Trophoblast cell (in vitro differentiated cells and primary cell): Measurements from ENCODE around the gene CDH1.
"Not testable (repeated sequence)": the region's sequence is repeated elsewhere in the genome, so short reads cannot be mapped to it uniquely, and the experiment has no call there.

Source experiments
- DNase-seq, 2 donors: peaks; one replicate each; pipeline ENCODE4 v3.0.0-alpha.2; 2016
- H2AFZ ChIP-seq: 2 replicates; pipeline ENCODE4 v1.6.1; 2013; ENCODE audit warnings: low read length, moderate library complexity, mild to moderate bottlenecking; ENCODE audit not compliant: insufficient read depth, poor library complexity
- H2AK5ac ChIP-seq: 2 replicates; pipeline ENCODE4 v1.6.1; 2013; ENCODE audit warnings: mild to moderate bottlenecking, low read length
- H2BK120ac ChIP-seq: 2 replicates; pipeline ENCODE4 v1.6.1; 2013; ENCODE audit warnings: low read length, mild to moderate bottlenecking, moderate library complexity; ENCODE audit not compliant: insufficient read depth, poor library complexity
- H2BK12ac ChIP-seq: 2 replicates; pipeline ENCODE4 v1.6.1; 2013; ENCODE audit warnings: mild to moderate bottlenecking, low read length, moderate library complexity
- H2BK5ac ChIP-seq: 2 replicates; pipeline ENCODE4 v1.6.1; 2013; ENCODE audit warnings: low read length, low read depth, moderate library complexity, mild to moderate bottlenecking; ENCODE audit not compliant: poor library complexity
- H3K14ac ChIP-seq: 2 replicates; pipeline ENCODE4 v1.6.1; 2013; ENCODE audit warnings: mild to moderate bottlenecking, low read length
- H3K18ac ChIP-seq: 2 replicates; pipeline ENCODE4 v1.6.1; 2013; ENCODE audit warnings: mild to moderate bottlenecking, low read length
- H3K23ac ChIP-seq: 2 replicates; pipeline ENCODE4 v1.6.1; 2013; ENCODE audit warnings: low read length
- H3K27ac ChIP-seq: 2 replicates; pipeline ENCODE4 v1.5.1; 2013; ENCODE audit warnings: low read depth, mild to moderate bottlenecking, inconsistent platforms, low read length, moderate library complexity
- H3K27me3 ChIP-seq: 2 replicates; pipeline ENCODE4 v1.6.1; 2013; ENCODE audit warnings: inconsistent platforms, mild to moderate bottlenecking, low read length, moderate library complexity; ENCODE audit not compliant: insufficient read depth
- H3K36me3 ChIP-seq, 2 experiments: 1 replicate in 1 of 2; 2 replicates in 1 of 2; pipeline ENCODE4 v1.6.1; 2013; ENCODE audit warnings: low read length in 2 of 2, mild to moderate bottlenecking in 2 of 2, moderate library complexity in 1 of 2; ENCODE audit not compliant: insufficient read depth in 2 of 2, control insufficient read depth in 1 of 2
- H3K4ac ChIP-seq: 2 replicates; pipeline ENCODE4 v1.6.1; 2013; ENCODE audit warnings: low read depth, mild to moderate bottlenecking, low read length, moderate library complexity
- H3K4me1 ChIP-seq, 2 experiments: 1 replicate in 1 of 2; 2 replicates in 1 of 2; pipeline ENCODE4 v1.6.1; 2013; ENCODE audit warnings: low read length in 2 of 2, mild to moderate bottlenecking in 2 of 2, moderate library complexity in 1 of 2; ENCODE audit not compliant: insufficient read depth in 2 of 2, control insufficient read depth in 1 of 2
- H3K4me2 ChIP-seq: 2 replicates; pipeline ENCODE4 v1.6.1; 2013; ENCODE audit warnings: inconsistent platforms, mild to moderate bottlenecking, low read length, moderate library complexity
- H3K4me3 ChIP-seq: 2 replicates; pipeline ENCODE4 v1.5.1; 2013; ENCODE audit warnings: mild to moderate bottlenecking, low read depth, low read length, inconsistent platforms
- H3K79me1 ChIP-seq: one replicate; pipeline ENCODE4 v1.6.1; 2013; ENCODE audit warnings: low read length
- H3K79me2 ChIP-seq: 2 replicates; pipeline ENCODE4 v1.6.1; 2013; ENCODE audit warnings: low read length, mild to moderate bottlenecking; ENCODE audit not compliant: control insufficient read depth, insufficient read depth, poor library complexity
- H3K9ac ChIP-seq: 2 replicates; pipeline ENCODE4 v1.6.1; 2013; ENCODE audit warnings: mild to moderate bottlenecking, low read length
- H3K9me3 ChIP-seq: 2 replicates; pipeline ENCODE4 v1.6.1; 2013; ENCODE audit warnings: low read depth, mild to moderate bottlenecking, control low read depth, inconsistent platforms, low read length; ENCODE audit not compliant: insufficient read depth
- H4K12ac ChIP-seq: 2 replicates; pipeline ENCODE4 v1.6.1; 2013; ENCODE audit warnings: low read depth, mild to moderate bottlenecking, low read length, moderate library complexity
- H4K8ac ChIP-seq: 2 replicates; pipeline ENCODE4 v1.6.1; 2013; ENCODE audit warnings: low read depth, mild to moderate bottlenecking, low read length, moderate library complexity
- H4K91ac ChIP-seq: one replicate; pipeline ENCODE4 v1.6.1; 2013; ENCODE audit warnings: low read depth, mild to moderate bottlenecking, low read length, moderate library complexity
- WGBS: extraction: QIAGEN DNeasy Blood & Tissue Kit; methylation state at CpG from one replicate; pipeline ENCODE4 v1.1.7; 2013; ENCODE audit warnings: missing lambda C conversion rate; ENCODE audit not compliant: insufficient read length, insufficient coverage; ENCODE audit errors: extremely low coverage; 5-methylcytosine and 5-hydroxymethylcytosine counted together

CDH1 gene

GRCh38 chr16:68715471-68715870 lies 21.6 kb upstream of the CDH1 start:
- H2AFZ ChIP-seq, result no peak overlapping the region
- no peak overlapping the region for H3K18ac ChIP-seq
- no peak overlapping the region for H3K4me3 ChIP-seq
- no peak overlapping the region for H4K91ac ChIP-seq
- H3K9ac ChIP-seq, result no peak overlapping the region
- H2BK5ac ChIP-seq, result no peak overlapping the region
- no peak overlapping the region for H2BK120ac ChIP-seq
- no peak overlapping the region for H2AK5ac ChIP-seq
- H3K4ac ChIP-seq, result no peak overlapping the region
- no peak overlapping the region for H3K4me2 ChIP-seq
- no peak overlapping the region for H4K8ac ChIP-seq
- H2BK12ac ChIP-seq, result no peak overlapping the region
- no peaks in the 10 kb centered on the region for H3K4me1 ChIP-seq
- no peak overlapping the region for H3K27ac ChIP-seq
- no peak overlapping the region for H3K23ac ChIP-seq
- DNase-seq, result no peak
- no peaks in the 10 kb centered on the region for H3K79me2 ChIP-seq
- no peak overlapping the region for H4K12ac ChIP-seq
- H3K36me3 ChIP-seq, result no peaks in the 10 kb centered on the region
- no peak overlapping the region for H3K14ac ChIP-seq
- no peaks in the 10 kb centered on the region for H3K27me3 ChIP-seq
- H3K79me1 ChIP-seq, result no peaks in the 10 kb centered on the region
- H3K9me3 ChIP-seq, result peaks cover 1% of the 10 kb centered on the region
- no CpG with 5 or more reads among the region's 5 CpGs for WGBS

- not testable (repeated sequence) for DNase-seq, H4K8ac ChIP-seq, H3K4ac ChIP-seq, H4K12ac ChIP-seq, H3K79me2 ChIP-seq, H2BK5ac ChIP-seq, H4K91ac ChIP-seq, H2AFZ ChIP-seq, H3K36me3 ChIP-seq, H2BK12ac ChIP-seq, H3K4me3 ChIP-seq, H2AK5ac ChIP-seq, H3K4me2 ChIP-seq, H3K9ac ChIP-seq, H3K14ac ChIP-seq, H3K4me1 ChIP-seq, H3K18ac ChIP-seq, H3K9me3 ChIP-seq, H3K27me3 ChIP-seq, H3K23ac ChIP-seq, H3K79me1 ChIP-seq, H3K27ac ChIP-seq, H2BK120ac ChIP-seq
- no CpG with 5 or more reads among the region's 4 CpGs for WGBS
These were observed 20.6 kb upstream of the CDH1 start for GRCh38 chr16:68716516-68716915.

GRCh38 chr16:68717684-68718083 lies 19.4 kb upstream of the CDH1 start:
- no peaks in the 10 kb centered on the region for H3K9me3 ChIP-seq

GRCh38 chr16:68718590-68718989 lies 18.5 kb upstream of the CDH1 start:
- H3K23ac ChIP-seq, result no peak overlapping the region
- H3K4me3 ChIP-seq, result no peak overlapping the region
- no peaks in the 10 kb centered on the region for H3K4me1 ChIP-seq
- H3K27me3 ChIP-seq, result no peaks in the 10 kb centered on the region
- no peak overlapping the region for H3K14ac ChIP-seq
- H3K4ac ChIP-seq, result no peak overlapping the region
- H3K27ac ChIP-seq, result no peak overlapping the region
- H3K18ac ChIP-seq, result no peak overlapping the region
- no peaks in the 10 kb centered on the region for H3K36me3 ChIP-seq
- H3K9ac ChIP-seq, result no peak overlapping the region
- no peak overlapping the region for H4K12ac ChIP-seq
- H4K91ac ChIP-seq, result no peak overlapping the region
- H3K79me1 ChIP-seq, result no peaks in the 10 kb centered on the region
- H2AK5ac ChIP-seq, result no peak overlapping the region
- no peaks in the 10 kb centered on the region for H3K9me3 ChIP-seq
- H2BK120ac ChIP-seq, result no peak overlapping the region
- no CpG with 5 or more reads among the region's 9 CpGs for WGBS
- H2AFZ ChIP-seq, result no peak overlapping the region
- H3K79me2 ChIP-seq, result no peaks in the 10 kb centered on the region
- no peak for DNase-seq
- H3K4me2 ChIP-seq, result no peak overlapping the region
- H2BK5ac ChIP-seq, result no peak overlapping the region
- H2BK12ac ChIP-seq, result no peak overlapping the region
- no peak overlapping the region for H4K8ac ChIP-seq

More at GRCh38 chr16:68717684-68718083, 19.4 kb upstream of the CDH1 start:
- H4K12ac ChIP-seq, result no peak overlapping the region
- H3K27me3 ChIP-seq, result no peaks in the 10 kb centered on the region
- H2BK120ac ChIP-seq, result no peak overlapping the region
- no peak overlapping the region for H3K23ac ChIP-seq
- H3K9ac ChIP-seq, result no peak overlapping the region
- H3K4me2 ChIP-seq, result no peak overlapping the region
- H3K18ac ChIP-seq, result no peak overlapping the region
- no peak for DNase-seq
- no peaks in the 10 kb centered on the region for H3K36me3 ChIP-seq
- H2AFZ ChIP-seq, result no peak overlapping the region
- WGBS, result no CpG with 5 or more reads among the region's 4 CpGs
- no peak overlapping the region for H3K4ac ChIP-seq
- no peak overlapping the region for H4K91ac ChIP-seq
- no peaks in the 10 kb centered on the region for H3K79me1 ChIP-seq
- H2AK5ac ChIP-seq, result no peak overlapping the region
- H2BK12ac ChIP-seq, result no peak overlapping the region
- no peak overlapping the region for H3K14ac ChIP-seq
- H4K8ac ChIP-seq, result no peak overlapping the region
- H3K4me1 ChIP-seq, result no peaks in the 10 kb centered on the region
- H3K79me2 ChIP-seq, result no peaks in the 10 kb centered on the region
- no peak overlapping the region for H3K4me3 ChIP-seq
- H2BK5ac ChIP-seq, result no peak overlapping the region
- H3K27ac ChIP-seq, result no peak overlapping the region
